Esophagus (tissue), 2 donors: ENCODE results near the gene CACNA1A. TPM values are rescaled to one million over a fixed set of nuclear protein-coding genes. Genes with fewer than 3 reads are reported as not detected.

Source experiments
- H3K27ac ChIP-seq, 2 donors: one replicate each; pipeline ENCODE4 v1.5.1; 2013; ENCODE audit warnings: low read depth in 2 of 2, mild to moderate bottlenecking in 2 of 2, inconsistent platforms in 1 of 2, low read length in 1 of 2, moderate library complexity in 1 of 2
- H3K27me3 ChIP-seq, 2 donors: one replicate each; pipeline ENCODE4 v1.6.1; 2013; ENCODE audit warnings: low read length in 2 of 2, control low read depth in 1 of 2, mild to moderate bottlenecking in 1 of 2; ENCODE audit not compliant: insufficient read depth in 2 of 2, control insufficient read depth in 1 of 2
- H3K36me3 ChIP-seq, 2 donors: one replicate each; pipeline ENCODE4 v1.6.1; 2013; ENCODE audit warnings: low read length in 1 of 2; ENCODE audit not compliant: control insufficient read depth in 2 of 2, insufficient read depth in 2 of 2
- H3K4me1 ChIP-seq, 2 donors: one replicate each; pipeline ENCODE4 v1.6.1; 2013; ENCODE audit warnings: low read length in 1 of 2; ENCODE audit not compliant: control insufficient read depth in 2 of 2, insufficient read depth in 2 of 2
- H3K4me3 ChIP-seq, 2 donors: one replicate each; pipeline ENCODE4 v1.5.1; 2013; ENCODE audit warnings: low read length in 2 of 2, mild to moderate bottlenecking in 2 of 2, low read depth in 1 of 2, moderate library complexity in 1 of 2
- H3K9me3 ChIP-seq, 2 donors: one replicate each; pipeline ENCODE4 v1.6.1; 2013; ENCODE audit warnings: mild to moderate bottlenecking in 2 of 2, low read depth in 1 of 2, low read length in 1 of 2, moderate library complexity in 1 of 2; ENCODE audit not compliant: control insufficient read depth in 2 of 2, insufficient read depth in 1 of 2
- WGBS, 2 donors: extraction: QIAGEN DNeasy Blood & Tissue Kit; methylation state at CpG; one replicate each; pipeline ENCODE4 v1.1.7; 2013; 5-methylcytosine and 5-hydroxymethylcytosine counted together
- polyA plus RNA-seq, 2 donors: library from polyadenylated mRNA; stranded (reverse); fragments of 200-250 nt; gene quantifications; one replicate each; pipeline ENCODE4 v1.2.3, GENCODE V29; 2013
- donor health status: healthy with polysubstance abuse.
- donor health status: Bipolar disorder and iron deficiency.

The CACNA1A gene
- polyA plus RNA-seq, 2 donors: 0.20 to 0.33 TPM

DNA sequence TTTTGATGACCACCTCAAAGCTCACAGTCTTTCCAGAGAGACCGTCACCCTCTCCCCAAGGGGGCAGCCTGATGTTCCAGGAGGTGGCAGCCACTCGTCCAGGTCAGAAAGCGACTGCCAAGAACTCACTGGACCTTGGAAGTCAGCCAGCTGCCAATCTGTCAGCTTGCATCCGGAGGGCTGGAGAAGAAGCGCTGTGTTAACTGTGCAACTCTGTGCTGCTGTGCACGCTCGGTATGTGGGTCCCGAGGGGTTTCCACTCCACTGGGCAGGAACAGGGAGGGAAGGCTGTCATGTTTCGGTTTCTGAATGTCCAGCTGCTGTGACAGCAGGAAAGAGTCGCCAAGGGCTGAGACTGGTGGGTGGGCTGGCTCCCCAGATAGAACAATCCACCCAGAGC, 89.2 kb downstream of the CACNA1A start:
- H3K27me3 ChIP-seq: no peaks in the 10 kb centered on the region
- H3K36me3 ChIP-seq: no peaks in the 10 kb centered on the region
- H3K27ac ChIP-seq: no peak overlapping the region
- H3K4me3 ChIP-seq: no peak overlapping the region
- peaks cover 0 to 7% of the 10 kb centered on the region in 2 donors for H3K9me3 ChIP-seq
- 52 to 61% methylated on average over 10 of the region's 10 CpGs for WGBS, 2 donors
- no peaks in the 10 kb centered on the region for H3K4me1 ChIP-seq

- H3K27ac ChIP-seq: no peak overlapping the region
- no peaks in the 10 kb centered on the region for H3K9me3 ChIP-seq
- H3K4me1 ChIP-seq: no peaks in the 10 kb centered on the region
- no peak overlapping the region for H3K4me3 ChIP-seq
- H3K27me3 ChIP-seq: no peaks in the 10 kb centered on the region
- no peaks in the 10 kb centered on the region for H3K36me3 ChIP-seq
- 80 to 84% methylated on average over 6 of the region's 6 CpGs for WGBS, 2 donors
These were observed 94.4 kb downstream of the CACNA1A start for GRCh38 chr19:13411899-13412298.

DNA sequence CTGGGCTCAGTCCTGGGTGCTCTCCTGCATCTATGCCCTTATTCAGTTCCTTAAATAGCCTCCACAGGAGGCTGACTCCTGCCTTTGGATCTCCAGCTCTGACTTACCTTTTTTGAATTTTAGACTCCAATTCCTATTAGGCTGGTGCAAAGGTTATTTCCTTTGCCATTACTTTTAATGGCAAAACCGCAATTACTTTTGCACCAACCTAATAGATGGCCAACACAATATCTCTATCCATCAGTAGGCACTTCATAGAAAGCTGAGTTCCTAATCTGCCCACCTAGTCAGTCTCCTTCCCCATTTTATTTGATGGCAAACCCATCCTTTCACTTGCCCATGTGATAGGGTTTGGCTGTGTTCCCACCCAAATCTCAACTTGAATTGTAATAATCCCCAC, 95.3 kb downstream of the CACNA1A start:
- H3K4me1 ChIP-seq: no peaks in the 10 kb centered on the region
- H3K27me3 ChIP-seq: no peaks in the 10 kb centered on the region
- no peak overlapping the region for H3K27ac ChIP-seq
- no peaks in the 10 kb centered on the region for H3K36me3 ChIP-seq
- no peak overlapping the region for H3K4me3 ChIP-seq
- WGBS, 2 donors: 81 to 90% methylated on average over 1 of the region's 1 CpG
- H3K9me3 ChIP-seq: no peaks in the 10 kb centered on the region

DNA sequence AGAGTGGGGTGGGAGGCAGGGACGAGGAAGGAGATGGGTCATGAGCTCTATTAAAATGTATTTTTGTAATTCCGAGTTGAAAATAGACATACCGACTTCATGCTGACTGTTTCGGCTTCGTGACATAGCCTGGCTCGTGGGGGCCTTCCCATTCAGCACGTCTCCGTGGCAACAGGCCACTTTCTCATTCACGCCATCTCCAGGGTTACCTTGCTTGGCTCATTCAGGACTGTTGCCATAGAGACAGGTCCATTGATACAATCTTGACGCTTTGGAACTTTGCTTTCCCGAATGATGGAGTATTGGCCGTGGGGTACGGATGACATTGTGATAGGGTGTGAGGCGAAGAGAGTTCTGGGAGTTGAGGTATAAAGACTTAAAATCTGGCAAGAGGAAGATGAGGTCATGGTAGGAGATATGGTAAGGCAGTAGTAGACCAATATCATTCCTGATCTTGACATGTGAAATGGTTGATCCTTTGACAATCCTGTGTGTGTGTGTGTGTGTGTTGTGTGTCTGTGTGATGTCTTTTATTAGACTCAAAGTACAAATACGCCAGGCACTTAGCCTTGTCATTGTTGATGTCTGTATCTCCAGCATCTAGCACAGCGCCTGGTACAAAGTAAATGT, 97.3 kb downstream of the CACNA1A start:
- no peaks in the 10 kb centered on the region for H3K9me3 ChIP-seq
- WGBS, 2 donors: 72 to 77% methylated on average over 16 of the region's 16 CpGs
- H3K36me3 ChIP-seq: no peaks in the 10 kb centered on the region
- no peaks in the 10 kb centered on the region for H3K27me3 ChIP-seq
- no peak overlapping the region for H3K4me3 ChIP-seq
- H3K27ac ChIP-seq: no peak overlapping the region
- H3K4me1 ChIP-seq: no peaks in the 10 kb centered on the region

- Histone ChIP-seq H3K36me3 (no peaks in the 10 kb centered on the region), H3K27ac (no peak overlapping the region), H3K4me1 (no peaks in the 10 kb centered on the region), H3K9me3 (peaks cover 0 to 4% of the 10 kb centered on the region in 2 donors), H3K27me3 (no peaks in the 10 kb centered on the region), H3K4me3 (no peak overlapping the region)
- 57 to 59% methylated on average over 7 of the region's 7 CpGs for WGBS, 2 donors
These were observed 102.0 kb downstream of the CACNA1A start for GRCh38 chr19:13404236-13404635.

GRCh38 chr19:13401388-13401787, 104.9 kb downstream of the CACNA1A start:
- Histone ChIP-seq H3K9me3 (peaks cover 0 to 9% of the 10 kb centered on the region in 2 donors), H3K4me1 (peaks cover 2 to 5% of the 10 kb centered on the region in 2 donors), H3K4me3 (no peak overlapping the region), H3K27ac (no peak overlapping the region), H3K27me3 (no peaks in the 10 kb centered on the region), H3K36me3 (no peaks in the 10 kb centered on the region)
- 77 to 88% methylated on average over 2 of the region's 2 CpGs for WGBS, 2 donors

GRCh38 chr19:13400296-13400695, 106.0 kb downstream of the CACNA1A start:
- Histone ChIP-seq H3K4me1 (peaks cover 2 to 5% of the 10 kb centered on the region in 2 donors), H3K36me3 (no peaks in the 10 kb centered on the region), H3K27ac (no peak overlapping the region), H3K9me3 (peaks cover 0 to 9% of the 10 kb centered on the region in 2 donors), H3K4me3 (no peak overlapping the region), H3K27me3 (no peaks in the 10 kb centered on the region)

GRCh38 chr19:13399746-13400145, 106.5 kb downstream of the CACNA1A start:
- H3K4me1 ChIP-seq: peaks cover 2 to 5% of the 10 kb centered on the region in 2 donors
- H3K9me3 ChIP-seq: peaks cover 0 to 9% of the 10 kb centered on the region in 2 donors
- 77 to 81% methylated on average over 5 of the region's 5 CpGs for WGBS, 2 donors
- H3K36me3 ChIP-seq: no peaks in the 10 kb centered on the region
- H3K4me3 ChIP-seq: no peak overlapping the region
- no peaks in the 10 kb centered on the region for H3K27me3 ChIP-seq
- no peak overlapping the region for H3K27ac ChIP-seq

- Histone ChIP-seq H3K4me3 (no peak overlapping the region), H3K27me3 (no peaks in the 10 kb centered on the region), H3K36me3 (no peaks in the 10 kb centered on the region), H3K4me1 (peaks cover 2 to 5% of the 10 kb centered on the region in 2 donors), H3K9me3 (peaks cover 0 to 9% of the 10 kb centered on the region in 2 donors), H3K27ac (peak overlapping the region in 1 of 2 donors; percentile 45)
- WGBS, 2 donors: 37 to 45% methylated on average over 10 of the region's 10 CpGs
These were observed 107.2 kb downstream of the CACNA1A start for GRCh38 chr19:13398780-13399726.
